NCI-H146 treated with DMSO at 0.1 percent for 48 hours (cell line): ENCODE measurements around the gene LTBP2.
A peak's percentile ranks its signal among the peaks of the same experiment; 100 is the strongest.

Experiments used
- DNase-seq: peaks from one replicate; lab custom pipeline; 2025; ENCODE audit not compliant: unreplicated experiment; lab: John Stamatoyannopoulos, UW

The LTBP2 gene

DNA sequence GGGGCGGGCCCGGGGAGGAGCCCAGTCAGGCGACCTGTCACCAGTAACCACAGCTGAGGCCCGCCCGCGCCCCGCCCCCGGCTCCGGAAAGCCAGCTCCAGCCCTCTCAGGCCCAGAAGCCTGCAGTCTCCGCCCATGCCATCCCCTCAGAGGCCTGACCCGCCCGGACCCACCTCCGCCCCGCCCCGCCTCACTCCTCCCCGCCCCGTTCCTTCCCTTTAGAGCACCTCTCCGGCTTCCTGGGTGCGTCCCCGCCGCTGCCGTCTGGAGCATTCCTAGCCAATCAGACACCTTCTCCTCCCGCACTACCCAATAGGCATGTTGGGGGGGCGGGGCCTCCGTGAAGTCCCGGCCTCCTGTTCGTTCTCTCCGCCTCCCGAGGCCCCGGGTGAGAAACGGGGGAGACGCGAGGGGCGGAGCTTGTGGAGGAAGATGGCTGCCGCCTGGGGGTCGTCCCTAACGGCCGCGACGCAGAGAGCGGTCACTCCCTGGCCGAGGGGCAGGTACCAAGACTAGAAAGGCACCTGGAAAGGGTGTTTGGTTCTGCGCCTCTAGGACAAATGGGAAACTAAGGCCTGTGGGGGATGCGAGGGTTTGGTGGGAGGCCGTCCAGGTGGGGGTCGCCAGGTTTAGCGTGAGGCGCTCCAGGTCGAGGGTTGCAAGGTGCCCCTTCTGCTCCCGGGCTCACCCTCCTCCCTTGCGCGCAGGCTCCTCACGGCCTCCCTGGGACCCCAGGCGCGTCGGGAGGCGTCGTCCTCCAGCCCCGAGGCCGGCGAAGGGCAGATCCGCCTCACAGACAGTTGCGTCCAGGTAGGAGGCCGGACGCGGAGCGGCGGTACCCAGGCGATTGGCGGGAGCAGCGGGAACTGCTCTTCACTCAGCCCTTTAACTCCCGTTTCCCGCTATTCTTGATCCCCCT, 118.4 kb downstream of the LTBP2 start, which contains the start of gene ISCA2:
TSS of gene ISCA2 (plus strand) at position 423 of the 919 bp plus-strand sequence. CDS start at position 433, 10 bp downstream.
- peak; percentile 93 for DNase-seq

GRCh38 chr14:74492776-74493342, 119.2 kb downstream of the LTBP2 start, which contains the start of gene NPC2:
Gene NPC2, minus strand, starts transcription at chr14:74493305. Its CDS starts 31 bp downstream, at chr14:74493274.
- no peak for DNase-seq

DNA sequence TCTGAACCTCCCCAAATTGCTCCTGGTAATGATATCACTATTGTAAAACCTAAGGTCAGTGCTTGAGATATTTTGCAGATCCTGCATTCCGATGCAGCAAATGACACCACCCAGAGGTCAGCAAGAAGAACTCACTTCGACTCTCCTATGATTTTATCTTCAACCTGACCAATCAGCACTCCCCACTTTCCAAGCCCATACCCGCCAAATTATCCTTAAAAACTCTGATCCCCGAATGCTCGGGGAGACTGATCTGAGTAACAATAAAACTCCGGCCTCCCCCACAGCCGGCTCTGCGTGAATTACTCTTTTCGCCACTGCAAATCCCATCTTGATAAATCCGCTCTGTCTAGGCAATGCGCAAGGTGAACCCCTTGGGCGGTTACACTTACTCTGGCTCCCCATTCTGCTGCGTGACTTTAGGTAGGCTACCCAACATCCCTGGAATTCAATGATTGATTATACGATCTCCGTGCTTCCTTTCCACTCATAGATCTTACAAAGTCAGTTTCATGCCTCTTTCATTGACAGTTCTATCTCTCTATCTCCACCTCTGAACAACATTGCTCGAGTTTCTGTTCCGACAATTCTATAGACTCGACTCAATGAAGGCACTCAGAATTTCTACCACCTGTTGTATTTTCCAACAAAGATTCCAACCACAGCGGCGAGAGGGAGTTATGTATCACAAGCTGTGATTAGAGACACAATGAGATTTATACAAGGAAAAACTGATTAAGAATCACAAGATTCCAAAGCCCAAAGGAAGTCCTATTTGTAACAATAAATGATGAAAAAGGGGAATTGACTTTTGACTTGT, 119.9 kb downstream of the LTBP2 start:
- no peak for DNase-seq

GRCh38 chr14:74490486-74490885, 121.6 kb downstream of the LTBP2 start:
- no peak for DNase-seq

DNA sequence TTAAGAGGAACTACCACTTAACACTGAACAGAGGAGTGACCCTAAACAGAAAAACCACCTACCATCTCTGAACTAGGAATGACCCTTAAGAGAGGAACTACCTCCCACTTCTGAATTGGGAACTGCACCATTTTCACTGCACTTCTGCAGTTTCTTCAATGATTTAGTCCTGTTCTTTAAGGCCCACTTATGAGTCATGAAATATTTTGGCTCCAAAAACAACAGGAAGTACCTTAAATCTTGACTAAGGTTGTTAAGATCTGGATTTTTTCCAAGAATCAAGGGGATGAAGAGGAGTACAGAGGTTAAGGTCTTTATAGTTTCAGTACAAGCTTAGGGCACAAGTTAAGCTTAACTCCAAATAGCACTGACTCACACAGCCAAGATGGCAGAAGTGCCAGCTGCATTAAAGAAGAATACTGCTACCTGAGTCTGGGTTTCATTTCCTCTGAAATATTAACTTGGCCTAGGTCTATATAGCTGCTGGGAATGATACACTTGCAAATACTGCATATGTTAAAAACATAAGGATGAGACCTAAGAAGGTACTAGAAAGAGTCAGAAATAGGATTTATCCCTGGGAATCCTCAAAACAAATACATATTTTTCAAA, 123.1 kb downstream of the LTBP2 start:
- DNase-seq, result no peak

DNA sequence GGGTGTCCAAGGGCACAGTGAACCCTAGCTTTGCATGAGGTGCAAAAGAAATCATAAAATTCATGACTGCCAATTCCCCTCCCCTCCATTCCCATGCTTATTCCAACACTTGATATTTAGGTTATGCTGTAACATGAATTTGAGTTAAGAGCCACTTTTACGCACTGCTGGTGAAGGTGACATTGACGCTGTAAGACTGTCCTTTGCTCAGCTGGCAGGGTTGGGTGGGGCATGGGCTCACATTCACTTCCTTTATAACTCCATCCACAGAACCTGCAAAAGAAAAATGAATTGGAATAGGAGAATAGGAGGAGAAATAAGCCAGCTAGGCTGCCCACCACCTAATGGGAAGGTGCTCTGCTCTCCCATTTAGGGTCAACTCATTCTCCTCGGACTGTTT, 125.9 kb downstream of the LTBP2 start:
- DNase-seq, result no peak

DNA sequence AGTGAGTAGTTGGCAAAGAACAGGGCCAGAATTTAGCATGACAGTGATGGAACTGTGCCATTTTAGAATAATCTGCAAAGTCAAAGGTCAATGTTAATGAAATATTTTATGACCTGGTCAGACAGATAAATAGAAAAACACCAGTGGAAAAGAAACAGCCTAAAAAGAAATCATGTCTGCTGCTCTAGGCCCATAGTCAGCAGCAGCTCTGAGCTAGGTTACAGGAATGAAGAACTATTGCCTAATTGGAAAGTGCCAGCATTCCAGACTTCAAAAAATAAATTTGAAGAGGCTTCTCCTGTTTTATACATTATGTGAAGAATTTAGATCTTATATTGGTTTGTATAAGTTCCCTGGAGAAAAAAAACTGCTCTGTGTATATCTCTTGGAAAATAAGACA, 128.7 kb downstream of the LTBP2 start:
- DNase-seq, result no peak

DNA sequence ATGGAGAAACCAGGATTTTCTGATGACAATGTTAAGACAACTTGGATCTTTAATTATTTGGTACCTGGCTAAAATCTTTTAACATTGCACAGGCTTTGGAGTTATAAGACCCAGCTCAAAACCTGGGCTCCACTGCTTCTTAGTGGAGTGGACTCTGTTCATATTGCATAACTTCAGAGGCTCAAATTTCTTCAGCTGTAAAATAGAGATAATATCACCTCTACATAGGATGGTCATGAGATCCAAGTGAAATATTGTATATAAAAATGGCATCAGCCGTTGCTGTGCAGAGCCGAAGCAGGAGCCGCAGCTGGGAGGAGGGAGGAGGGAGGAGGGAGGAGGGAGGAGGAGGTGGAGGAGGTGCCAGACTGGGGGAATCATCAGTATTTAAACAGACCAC, 129.5 kb downstream of the LTBP2 start:
- DNase-seq, result no peak

DNA sequence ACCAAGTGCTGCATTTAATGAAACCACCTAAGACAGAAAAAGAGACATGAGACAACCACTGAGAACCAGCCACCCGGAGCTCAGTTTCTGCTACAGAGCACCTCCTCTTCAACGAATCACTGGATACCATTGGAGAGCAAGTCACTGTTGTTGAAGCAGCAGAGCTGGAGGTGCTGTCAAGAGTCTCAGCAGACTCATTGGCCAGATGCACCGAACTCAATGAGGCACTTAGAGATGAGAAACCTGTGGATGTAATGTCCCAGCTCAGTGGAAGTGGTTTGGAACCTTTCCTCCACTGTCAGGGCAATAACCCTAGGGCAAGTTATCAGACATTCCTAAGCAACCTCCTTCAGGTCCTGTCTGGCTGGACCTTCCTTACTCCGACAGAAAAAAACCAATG, 132.0 kb downstream of the LTBP2 start:
- no peak for DNase-seq

DNA sequence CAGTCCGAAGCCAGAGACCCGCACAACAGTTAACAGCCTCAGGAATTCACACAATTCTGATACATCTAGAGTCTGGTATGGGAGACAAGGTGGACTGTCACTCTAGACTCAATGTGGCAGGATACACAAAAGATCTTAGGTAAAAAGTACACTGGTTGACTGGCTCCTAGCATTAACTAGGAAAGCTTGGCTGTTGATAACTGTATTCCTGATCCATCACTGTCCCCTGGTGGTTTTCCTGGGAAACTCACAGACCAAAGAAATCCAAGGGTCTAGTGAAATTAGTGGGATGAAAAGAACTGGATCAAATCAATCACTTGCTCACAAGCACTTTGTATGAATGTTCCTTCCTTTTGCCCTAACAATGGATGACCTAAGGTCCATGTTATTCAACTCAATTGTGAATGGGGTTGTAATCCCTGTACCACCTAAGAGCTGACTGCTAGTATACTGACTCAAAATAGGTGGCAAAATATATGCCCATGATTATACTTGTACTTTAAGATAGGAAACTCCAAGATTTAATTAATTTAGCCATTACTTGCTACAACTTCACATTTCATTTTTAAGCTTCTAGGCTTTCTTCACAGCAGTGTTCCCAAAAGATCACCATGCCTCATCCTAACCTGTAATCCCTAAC, 132.9 kb downstream of the LTBP2 start:
- peak; percentile 6 for DNase-seq

DNA sequence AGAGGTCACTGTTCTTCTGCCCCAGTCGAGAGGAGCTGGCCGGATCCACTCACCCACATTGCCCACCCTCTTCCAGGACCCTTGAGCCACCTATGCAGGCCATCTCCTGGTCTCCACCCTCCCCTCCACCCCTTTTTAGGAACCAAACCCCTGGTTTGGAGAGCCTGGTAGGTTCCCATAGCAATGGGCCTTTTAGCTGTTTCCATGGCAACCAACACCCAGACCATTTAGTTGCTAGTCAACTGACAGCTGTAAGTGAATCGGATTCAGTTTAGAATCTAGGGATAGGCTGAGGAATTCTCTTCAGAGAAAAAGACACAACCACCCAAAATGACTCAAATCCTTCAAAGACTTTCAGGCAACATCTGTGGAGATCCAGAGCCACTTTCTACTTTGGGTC, 135.4 kb downstream of the LTBP2 start:
- no peak for DNase-seq

- DNase-seq, result no peak
These were observed 135.9 kb downstream of the LTBP2 start for GRCh38 chr14:74476107-74476506.

- DNase-seq, result no peak
These were observed 136.4 kb downstream of the LTBP2 start for GRCh38 chr14:74475678-74476077.

DNA sequence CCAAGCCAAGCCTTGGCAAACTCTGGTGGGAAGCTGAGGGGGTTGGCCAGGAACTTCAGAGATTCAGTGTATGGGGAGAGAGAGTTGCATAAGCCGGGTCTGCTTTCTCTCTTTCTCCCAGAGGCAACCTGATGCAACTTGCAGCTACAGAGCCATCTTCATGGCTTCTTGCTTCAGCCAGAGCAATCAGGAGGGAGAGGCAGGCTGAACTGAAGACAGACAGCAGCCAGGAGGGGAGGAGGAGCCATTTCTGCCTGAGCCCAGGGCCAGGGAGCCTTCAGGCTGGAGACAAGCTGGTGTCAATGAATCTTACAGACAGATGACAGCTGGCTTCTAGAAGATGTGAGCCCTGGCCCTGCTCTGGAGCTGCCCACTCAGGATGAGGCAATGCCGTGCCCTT, 137.7 kb downstream of the LTBP2 start:
- no peak for DNase-seq

GRCh38 chr14:74472601-74473000, 139.4 kb downstream of the LTBP2 start:
- DNase-seq, result no peak

- DNase-seq, result no peak
These were observed 142.2 kb downstream of the LTBP2 start for GRCh38 chr14:74469548-74470518.

DNA sequence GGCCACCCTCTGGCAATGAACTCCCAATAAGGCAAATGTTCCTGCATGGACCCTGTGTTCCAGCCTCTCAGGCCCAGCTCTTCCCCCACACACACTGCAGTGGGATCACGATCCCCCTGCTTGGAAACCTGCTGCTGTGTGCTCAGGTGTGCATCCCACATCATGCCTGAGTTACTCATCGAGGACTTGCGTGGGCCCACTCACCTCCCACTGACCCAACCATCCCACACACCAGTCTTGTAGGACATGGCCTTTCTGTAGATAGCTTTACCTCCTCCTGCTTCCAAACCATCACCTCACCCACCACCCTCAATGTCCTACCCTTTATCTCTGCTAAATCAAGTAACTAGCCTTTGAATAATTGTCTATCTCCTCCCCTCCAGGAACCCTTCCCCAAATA, 143.5 kb downstream of the LTBP2 start:
- no peak for DNase-seq

- DNase-seq, result no peak
These were observed 146.7 kb downstream of the LTBP2 start for GRCh38 chr14:74465335-74465734.

DNA sequence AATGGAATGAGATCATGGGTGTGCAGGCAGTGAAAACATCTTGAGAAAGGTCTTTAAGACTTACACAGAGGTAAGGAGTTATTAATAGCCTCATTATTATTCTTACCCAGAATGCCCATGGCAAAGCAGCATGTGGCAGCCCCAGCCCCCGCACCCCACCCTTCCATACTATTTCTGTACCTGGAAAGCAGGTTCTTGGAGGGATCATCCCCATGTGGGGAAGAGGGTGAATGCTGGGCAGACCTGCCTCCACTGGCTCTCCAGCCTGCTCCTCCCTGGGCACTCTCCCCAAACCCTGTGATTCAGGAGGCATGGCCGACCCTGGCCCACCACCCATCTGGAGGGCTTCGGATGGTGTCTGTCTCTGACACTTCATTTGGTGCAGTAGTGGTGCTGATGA, 147.3 kb downstream of the LTBP2 start:
- no peak for DNase-seq
